Astrocyte (in vitro differentiated cells and primary cell): ENCODE results near the gene CEP41. TPM values are rescaled to one million over a fixed set of nuclear protein-coding genes. Genes with fewer than 3 reads are reported as not detected.

Source experiments
- DNase-seq: peaks from one replicate; pipeline ENCODE4 v3.0.0-alpha.2; 2010; ENCODE audit warnings: low read depth
- FAIRE-seq: peaks from 2 replicates; lab custom pipeline; 2011; peaks lifted over from hg19 to GRCh38; lab: Jason Lieb, UNC
- H2AFZ ChIP-seq: 2 replicates; pipeline ENCODE4 v1.6.0; 2012; ENCODE audit warnings: low read depth, low read length, inconsistent platforms
- H3K27ac ChIP-seq: 2 replicates; pipeline ENCODE4 v1.5.1; 2011; ENCODE audit warnings: low read depth, low read length, inconsistent platforms
- H3K27me3 ChIP-seq: 2 replicates; pipeline ENCODE4 v1.6.0; 2011; ENCODE audit warnings: low read length, inconsistent platforms; ENCODE audit not compliant: insufficient read depth
- H3K36me3 ChIP-seq: 2 replicates; pipeline ENCODE4 v1.5.1; 2011; ENCODE audit warnings: low read length, inconsistent platforms; ENCODE audit not compliant: insufficient read depth
- H3K4me1 ChIP-seq: 2 replicates; pipeline ENCODE4 v1.5.1; 2011; ENCODE audit warnings: low read length, inconsistent platforms; ENCODE audit not compliant: insufficient read depth
- H3K4me2 ChIP-seq: 2 replicates; pipeline ENCODE4 v1.6.0; 2012; ENCODE audit warnings: low read length, inconsistent platforms
- H3K4me3 ChIP-seq: 2 replicates; pipeline ENCODE4 v1.5.1; 2011; ENCODE audit warnings: low read depth, mild to moderate bottlenecking, low read length, inconsistent platforms; ENCODE audit not compliant: insufficient read depth
- H3K79me2 ChIP-seq: 2 replicates; pipeline ENCODE4 v1.6.0; 2012; ENCODE audit warnings: mild to moderate bottlenecking, low read length, inconsistent platforms; ENCODE audit not compliant: insufficient read depth
- H3K9ac ChIP-seq: 2 replicates; pipeline ENCODE4 v1.6.0; 2012; ENCODE audit warnings: mild to moderate bottlenecking, low read length, inconsistent platforms
- H3K9me3 ChIP-seq: 2 replicates; pipeline ENCODE4 v1.5.1; 2012; ENCODE audit warnings: low read depth, mild to moderate bottlenecking, low read length, inconsistent platforms; ENCODE audit not compliant: insufficient read depth
- H4K20me1 ChIP-seq: 2 replicates; pipeline ENCODE4 v1.6.0; 2012; ENCODE audit warnings: low read length, inconsistent platforms; ENCODE audit not compliant: insufficient read depth
- H3K27ac Mint-ChIP-seq: one replicate; pipeline ENCODE4 v1.8.0; 2021; ENCODE audit warnings: mild to moderate bottlenecking, mixed read lengths; ENCODE audit not compliant: unreplicated experiment
- H3K27me3 Mint-ChIP-seq: one replicate; pipeline ENCODE4 v1.8.0; 2021; ENCODE audit warnings: low read depth, mixed read lengths; ENCODE audit not compliant: unreplicated experiment
- H3K36me3 Mint-ChIP-seq: one replicate; pipeline ENCODE4 v1.8.0; 2021; ENCODE audit warnings: low read depth, mixed read lengths; ENCODE audit not compliant: unreplicated experiment
- H3K4me1 Mint-ChIP-seq: one replicate; pipeline ENCODE4 v1.8.0; 2021; ENCODE audit warnings: low read depth, mixed read lengths; ENCODE audit not compliant: unreplicated experiment
- H3K4me3 Mint-ChIP-seq: one replicate; pipeline ENCODE4 v1.8.0; 2021; ENCODE audit warnings: mild to moderate bottlenecking, moderate library complexity, mixed read lengths; ENCODE audit not compliant: unreplicated experiment
- H3K9me3 Mint-ChIP-seq: one replicate; pipeline ENCODE4 v1.8.0; 2021; ENCODE audit warnings: mild to moderate bottlenecking, mixed read lengths; ENCODE audit not compliant: unreplicated experiment
- CTCF ChIP-seq: IDR thresholded peaks from 2 replicates; pipeline ENCODE4 v1.5.1; 2011; ENCODE audit warnings: low read depth, mild to moderate bottlenecking, inconsistent platforms, low read length, moderate library complexity; ENCODE audit not compliant: insufficient read depth
- EZH2 ChIP-seq: IDR thresholded peaks from 2 replicates; pipeline ENCODE4 v1.6.1; 2012; ENCODE audit warnings: mild to moderate bottlenecking, low read length, inconsistent platforms; ENCODE audit not compliant: insufficient read depth
- total RNA-seq: library from RNA; stranded (reverse); gene quantifications from 2 replicates; pipeline ENCODE4 v1.2.1, GENCODE V29; 2021

Gene CEP41
- total RNA-seq, 1 donor from 2014 or later, result 16.4 TPM

- no peaks in the 10 kb centered on the region for H3K36me3 Mint-ChIP-seq
- H3K27ac ChIP-seq, result peak overlapping the region; percentile 82
Observed at GRCh38 chr7:130489140-130489983, 48.5 kb upstream of the CEP41 start.

GRCh38 chr7:130488392-130489139 is 47.8 kb upstream of the CEP41 start:
- Histone ChIP-seq H3K27ac (peak overlapping the region; percentile 64), H3K9me3 (peaks cover 2% of the 10 kb centered on the region), H3K9ac (peak overlapping the region; percentile 7), H3K4me2 (peak overlapping the region; percentile 65), H2AFZ (no peak overlapping the region), H3K4me1 (peaks cover 38% of the 10 kb centered on the region), H3K79me2 (peaks cover 19% of the 10 kb centered on the region), H3K27me3 (no peaks in the 10 kb centered on the region), H4K20me1 (peaks cover 13% of the 10 kb centered on the region), H3K4me3 (no peak overlapping the region), H3K36me3 (no peaks in the 10 kb centered on the region)
- TF ChIP-seq CTCF, result no peak
- no peak for TF ChIP-seq EZH2
- Mint-ChIP-seq H3K9me3 (no peaks in the 10 kb centered on the region), H3K27me3 (no peaks in the 10 kb centered on the region), H3K4me1 (peaks cover 35% of the 10 kb centered on the region), H3K4me3 (no peak overlapping the region), H3K27ac (peak overlapping the region; percentile 73), H3K36me3 (no peaks in the 10 kb centered on the region)
- DNase-seq (no peak), FAIRE-seq (no peak)

More at GRCh38 chr7:130489140-130489983, 48.5 kb upstream of the CEP41 start:
- peak overlapping the region; percentile 42 for H3K4me3 Mint-ChIP-seq
- DNase-seq (peak; percentile 98), FAIRE-seq (peak; percentile 69)
- Histone ChIP-seq H3K79me2 (peaks cover 27% of the 10 kb centered on the region), H3K9me3 (peaks cover 2% of the 10 kb centered on the region), H3K4me2 (peak overlapping the region; percentile 65), H3K4me1 (peaks cover 38% of the 10 kb centered on the region), H3K27me3 (no peaks in the 10 kb centered on the region), H2AFZ (peak overlapping the region; percentile 40), H3K36me3 (no peaks in the 10 kb centered on the region), H4K20me1 (peaks cover 21% of the 10 kb centered on the region), H3K9ac (peak overlapping the region; percentile 62), H3K4me3 (peak overlapping the region; percentile 17)
- TF ChIP-seq EZH2 (no peak), CTCF (no peak)
- peak overlapping the region; percentile 73 for H3K27ac Mint-ChIP-seq
- peaks cover 37% of the 10 kb centered on the region for H3K4me1 Mint-ChIP-seq
- H3K27me3 Mint-ChIP-seq, result no peaks in the 10 kb centered on the region
- no peaks in the 10 kb centered on the region for H3K9me3 Mint-ChIP-seq
